Measurements from ENCODE around the gene CFLAR.
A peak's percentile ranks its signal among the peaks of the same experiment; 100 is the strongest.

- TF ChIP-seq CTCF (conservative IDR thresholded peaks at IDR 0.05), result peak; percentile 37; the same call in 1 of the 2 replicates
- TF ChIP-seq EZH2 (IDR thresholded peaks at IDR 0.05; ENCODE audit: low read depth), result no peak
Observed at GRCh38 chr2:201116959-201117734, 1.2 kb downstream of the CFLAR start.

Measured in PC-9 (cell line).